ENCODE measurements around the gene CENPM.

DNA sequence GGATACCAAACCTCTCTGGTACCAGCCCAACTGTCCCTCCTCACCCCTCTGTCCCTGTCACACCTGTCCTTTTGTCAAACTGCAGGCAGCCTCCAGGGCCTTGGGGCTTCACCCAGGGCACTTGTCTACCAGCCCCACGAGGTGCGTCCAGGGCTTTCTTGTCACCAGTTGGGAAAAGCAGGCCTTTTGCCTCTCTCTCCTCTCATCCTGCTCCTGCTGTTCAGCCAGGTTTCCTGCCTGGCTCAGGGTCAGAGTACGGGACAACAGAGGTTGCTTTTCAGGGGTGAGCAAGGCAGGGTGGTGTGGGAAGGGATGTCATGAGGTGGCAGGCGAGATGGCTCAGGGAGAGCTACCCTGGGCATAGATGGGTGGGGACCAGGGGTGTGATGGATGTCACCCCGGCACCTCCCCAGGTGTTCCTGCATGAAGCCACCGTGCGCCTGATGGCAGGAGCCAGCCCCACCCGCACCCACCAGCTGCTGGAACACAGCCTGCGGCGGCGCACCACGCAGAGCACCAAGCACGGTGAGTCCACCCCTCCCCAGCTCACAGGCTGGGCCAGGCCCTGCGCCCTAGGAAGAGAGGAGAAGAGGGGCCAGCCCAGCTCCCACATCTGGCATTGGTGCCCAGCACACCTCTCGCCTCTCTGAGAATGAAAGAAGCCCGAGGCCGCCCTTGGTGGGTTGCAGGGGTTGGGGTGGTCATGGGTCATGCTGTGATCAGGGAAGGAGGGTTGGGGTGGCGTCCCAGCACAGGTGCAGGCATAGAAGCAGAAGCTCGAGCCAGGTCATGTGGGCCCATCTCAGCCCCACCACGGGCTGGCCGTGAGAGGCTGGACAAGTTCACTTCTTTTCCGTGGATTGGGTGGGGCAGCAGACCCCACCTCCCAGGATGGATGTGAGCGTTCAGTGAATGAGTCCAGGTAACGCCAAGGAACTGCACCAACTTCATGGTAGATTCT lies 42.2 kb downstream of the CENPM start:
- TF ChIP-seq EZH2phosphoT487 (IDR thresholded peaks at IDR 0.05; ENCODE audit: low read depth, severe bottlenecking, unreplicated experiment) (no peak), CTCF (IDR thresholded peaks at IDR 0.05; ENCODE audit: poor library complexity) (no peak)
